ENCODE results near the gene RALGAPA2. TPM values are rescaled to one million over a fixed set of nuclear protein-coding genes. Genes with fewer than 3 reads are reported as not detected.

Gene RALGAPA2
- polyA plus RNA-seq, 1 donor from 2014 or later = 21.8 TPM

DNA sequence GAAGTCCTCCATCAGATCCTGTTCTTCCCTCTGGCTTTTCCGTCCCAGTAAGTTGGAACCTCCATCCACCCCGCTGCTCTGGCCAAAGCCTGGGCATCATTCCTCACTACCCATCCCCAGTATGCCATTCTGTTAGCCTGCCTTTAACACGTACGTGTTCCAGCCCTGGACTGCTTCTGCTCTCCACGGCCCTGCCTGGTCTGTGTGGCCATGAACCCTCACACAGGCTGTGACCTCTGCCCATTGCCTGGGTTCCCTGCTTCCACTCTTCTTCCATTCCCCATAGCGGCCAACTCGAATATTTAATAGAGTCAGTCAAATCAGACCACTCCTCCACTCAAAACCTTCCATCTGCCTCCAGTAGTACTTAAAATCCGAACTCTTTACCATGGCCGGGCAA lies 29.4 kb downstream of the RALGAPA2 start:
- H3K27ac ChIP-seq (ENCODE audit: low read length) = no peak overlapping the region
- H3K9me3 ChIP-seq (ENCODE audit: low read length) = no peaks in the 10 kb centered on the region
- peaks cover 12% of the 10 kb centered on the region for H3K79me2 ChIP-seq (replicated peaks; ENCODE audit: insufficient read depth, low read length)
- H3K4me3 ChIP-seq (ENCODE audit: low read length) = no peak overlapping the region
- no peaks in the 10 kb centered on the region for H4K20me1 ChIP-seq (ENCODE audit: insufficient read depth)
- H2AFZ ChIP-seq (ENCODE audit: low read depth, low read length) = no peak overlapping the region
- no peaks in the 10 kb centered on the region for H3K27me3 ChIP-seq (ENCODE audit: insufficient read depth, low read depth, low read length)
- no peak overlapping the region for H3K4me2 ChIP-seq (ENCODE audit: low read length)
- H3F3A ChIP-seq (ENCODE audit: insufficient read depth, low read length, poor library complexity, severe bottlenecking) = no peaks in the 10 kb centered on the region
- TF ChIP-seq MXI1 (conservative IDR thresholded peaks at IDR 0.05; ENCODE audit: poor library complexity, severe bottlenecking) (no peak), EZH2 (IDR thresholded peaks at IDR 0.05; ENCODE audit: borderline replicate concordance, insufficient read depth, low read length, poor library complexity, severe bottlenecking) (no peak), POLR2AphosphoS5 (IDR thresholded peaks at IDR 0.05) (no peak), SMC3 (conservative IDR thresholded peaks at IDR 0.05; ENCODE audit: poor library complexity) (no peak)
- TF ChIP-seq, protein P1, sequence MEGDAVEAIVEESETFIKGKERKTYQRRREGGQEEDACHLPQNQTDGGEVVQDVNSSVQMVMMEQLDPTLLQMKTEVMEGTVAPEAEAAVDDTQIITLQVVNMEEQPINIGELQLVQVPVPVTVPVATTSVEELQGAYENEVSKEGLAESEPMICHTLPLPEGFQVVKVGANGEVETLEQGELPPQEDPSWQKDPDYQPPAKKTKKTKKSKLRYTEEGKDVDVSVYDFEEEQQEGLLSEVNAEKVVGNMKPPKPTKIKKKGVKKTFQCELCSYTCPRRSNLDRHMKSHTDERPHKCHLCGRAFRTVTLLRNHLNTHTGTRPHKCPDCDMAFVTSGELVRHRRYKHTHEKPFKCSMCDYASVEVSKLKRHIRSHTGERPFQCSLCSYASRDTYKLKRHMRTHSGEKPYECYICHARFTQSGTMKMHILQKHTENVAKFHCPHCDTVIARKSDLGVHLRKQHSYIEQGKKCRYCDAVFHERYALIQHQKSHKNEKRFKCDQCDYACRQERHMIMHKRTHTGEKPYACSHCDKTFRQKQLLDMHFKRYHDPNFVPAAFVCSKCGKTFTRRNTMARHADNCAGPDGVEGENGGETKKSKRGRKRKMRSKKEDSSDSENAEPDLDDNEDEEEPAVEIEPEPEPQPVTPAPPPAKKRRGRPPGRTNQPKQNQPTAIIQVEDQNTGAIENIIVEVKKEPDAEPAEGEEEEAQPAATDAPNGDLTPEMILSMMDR (IDR thresholded peaks at IDR 0.05; ENCODE audit: poor library complexity, severe bottlenecking) = no peak
- H3K9ac ChIP-seq (ENCODE audit: low read length) = no peak overlapping the region
- H3K36me3 ChIP-seq (ENCODE audit: insufficient read depth, low read length) = peaks cover 6% of the 10 kb centered on the region
- H3K9me2 ChIP-seq (ENCODE audit: insufficient read depth, low read length) = no peaks in the 10 kb centered on the region

DNA sequence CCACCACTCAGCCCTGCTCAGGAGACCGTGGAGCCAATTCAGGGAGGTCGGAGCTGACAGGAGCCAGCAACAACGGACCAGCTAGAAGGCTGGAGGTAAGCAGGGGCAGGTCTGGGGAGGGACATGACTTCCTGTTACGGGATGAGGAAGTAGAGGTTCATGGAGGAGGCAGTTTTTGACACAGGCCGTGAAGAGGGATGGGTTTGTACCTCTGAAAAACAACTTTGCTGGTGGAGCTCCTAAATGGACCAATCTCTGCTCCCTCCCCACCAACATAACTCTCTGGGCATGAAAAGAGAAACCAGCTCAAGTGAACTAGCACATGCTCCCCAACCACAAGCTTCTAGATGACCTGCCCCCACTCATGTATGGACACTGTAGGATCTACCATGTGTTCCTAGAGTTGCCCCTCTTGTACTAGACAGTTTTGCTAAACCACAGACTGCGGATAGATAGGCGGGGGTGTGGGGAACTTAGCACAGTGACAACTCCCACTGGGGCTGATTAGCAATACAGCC lies 31.4 kb downstream of the RALGAPA2 start:
- no peak overlapping the region for H3K4me3 ChIP-seq (ENCODE audit: low read length)
- H3K9ac ChIP-seq (ENCODE audit: low read length) = no peak overlapping the region
- no peaks in the 10 kb centered on the region for H3K9me2 ChIP-seq (ENCODE audit: insufficient read depth, low read length)
- H3K9me3 ChIP-seq (ENCODE audit: low read length) = no peaks in the 10 kb centered on the region
- peaks cover 6% of the 10 kb centered on the region for H3K36me3 ChIP-seq (ENCODE audit: insufficient read depth, low read length)
- no peaks in the 10 kb centered on the region for H3K27me3 ChIP-seq (ENCODE audit: insufficient read depth, low read depth, low read length)
- no peaks in the 10 kb centered on the region for H4K20me1 ChIP-seq (ENCODE audit: insufficient read depth)
- H3K4me2 ChIP-seq (ENCODE audit: low read length) = no peak overlapping the region
- H2AFZ ChIP-seq (ENCODE audit: low read depth, low read length) = no peak overlapping the region
- peaks cover 8% of the 10 kb centered on the region for H3K79me2 ChIP-seq (replicated peaks; ENCODE audit: insufficient read depth, low read length)
- TF ChIP-seq, protein P1 (IDR thresholded peaks at IDR 0.05; ENCODE audit: poor library complexity, severe bottlenecking) = no peak
- no peak for TF ChIP-seq RAD21 (conservative IDR thresholded peaks at IDR 0.05)
- no peak for TF ChIP-seq POLR2AphosphoS5 (IDR thresholded peaks at IDR 0.05)
- TF ChIP-seq SMC3 (conservative IDR thresholded peaks at IDR 0.05; ENCODE audit: poor library complexity) = no peak
- TF ChIP-seq, protein P2, sequence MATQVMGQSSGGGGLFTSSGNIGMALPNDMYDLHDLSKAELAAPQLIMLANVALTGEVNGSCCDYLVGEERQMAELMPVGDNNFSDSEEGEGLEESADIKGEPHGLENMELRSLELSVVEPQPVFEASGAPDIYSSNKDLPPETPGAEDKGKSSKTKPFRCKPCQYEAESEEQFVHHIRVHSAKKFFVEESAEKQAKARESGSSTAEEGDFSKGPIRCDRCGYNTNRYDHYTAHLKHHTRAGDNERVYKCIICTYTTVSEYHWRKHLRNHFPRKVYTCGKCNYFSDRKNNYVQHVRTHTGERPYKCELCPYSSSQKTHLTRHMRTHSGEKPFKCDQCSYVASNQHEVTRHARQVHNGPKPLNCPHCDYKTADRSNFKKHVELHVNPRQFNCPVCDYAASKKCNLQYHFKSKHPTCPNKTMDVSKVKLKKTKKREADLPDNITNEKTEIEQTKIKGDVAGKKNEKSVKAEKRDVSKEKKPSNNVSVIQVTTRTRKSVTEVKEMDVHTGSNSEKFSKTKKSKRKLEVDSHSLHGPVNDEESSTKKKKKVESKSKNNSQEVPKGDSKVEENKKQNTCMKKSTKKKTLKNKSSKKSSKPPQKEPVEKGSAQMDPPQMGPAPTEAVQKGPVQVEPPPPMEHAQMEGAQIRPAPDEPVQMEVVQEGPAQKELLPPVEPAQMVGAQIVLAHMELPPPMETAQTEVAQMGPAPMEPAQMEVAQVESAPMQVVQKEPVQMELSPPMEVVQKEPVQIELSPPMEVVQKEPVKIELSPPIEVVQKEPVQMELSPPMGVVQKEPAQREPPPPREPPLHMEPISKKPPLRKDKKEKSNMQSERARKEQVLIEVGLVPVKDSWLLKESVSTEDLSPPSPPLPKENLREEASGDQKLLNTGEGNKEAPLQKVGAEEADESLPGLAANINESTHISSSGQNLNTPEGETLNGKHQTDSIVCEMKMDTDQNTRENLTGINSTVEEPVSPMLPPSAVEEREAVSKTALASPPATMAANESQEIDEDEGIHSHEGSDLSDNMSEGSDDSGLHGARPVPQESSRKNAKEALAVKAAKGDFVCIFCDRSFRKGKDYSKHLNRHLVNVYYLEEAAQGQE (IDR thresholded peaks at IDR 0.05; ENCODE audit: borderline replicate concordance) = no peak
- TF ChIP-seq EZH2 (IDR thresholded peaks at IDR 0.05; ENCODE audit: borderline replicate concordance, insufficient read depth, low read length, poor library complexity, severe bottlenecking) = no peak
- TF ChIP-seq MXI1 (conservative IDR thresholded peaks at IDR 0.05; ENCODE audit: poor library complexity, severe bottlenecking) = no peak
- no peak for TF ChIP-seq TAF1 (IDR thresholded peaks at IDR 0.05; ENCODE audit: low read depth)
- no peaks in the 10 kb centered on the region for H3F3A ChIP-seq (ENCODE audit: insufficient read depth, low read length, poor library complexity, severe bottlenecking)
- H3K27ac ChIP-seq (ENCODE audit: low read length) = no peak overlapping the region

Data from neural cell (in vitro differentiated cells).